MCF 10A (cell line): ENCODE measurements around the gene CAPN10. TPM values are rescaled to one million over a fixed set of nuclear protein-coding genes. Genes with fewer than 3 reads are reported as not detected.

Experiments used
- BruUV-seq: library from RNA; stranded (reverse); fragments of 400-500 nt; replicated peaks from 2 replicates; lab custom pipeline; 2021; lab: Mats Ljungman, UMichigan
- CTCF ChIA-PET: fragments of 300-600 bp; sonication (Branson Sonifier 250); formaldehyde crosslinking; extraction: SDS; loops from one replicate; lab custom pipeline; 2021; ENCODE audit warnings: antibody characterized with exemption, inconsistent platforms; lab: Yijun Ruan, JAX
- POLR2A ChIA-PET: fragments of 300-600, 350-650 bp; sonication (Branson Sonifier 250); formaldehyde crosslinking; extraction: SDS; loops from one replicate; lab custom pipeline; 2020; ENCODE audit warnings: antibody characterized with exemption, inconsistent platforms; lab: Yijun Ruan, JAX
- DNase-seq: peaks from one replicate; pipeline ENCODE4 v3.0.0-alpha.2; 2018; ENCODE audit not compliant: unreplicated experiment
- H3K27ac Mint-ChIP-seq: one replicate; pipeline ENCODE4 v1.8.0; 2022; ENCODE audit warnings: mild to moderate bottlenecking, low read depth, mixed read lengths; ENCODE audit not compliant: unreplicated experiment
- H3K27me3 Mint-ChIP-seq: one replicate; pipeline ENCODE4 v1.8.0; 2022; ENCODE audit warnings: mixed read lengths; ENCODE audit not compliant: insufficient read depth, unreplicated experiment
- H3K36me3 Mint-ChIP-seq: one replicate; pipeline ENCODE4 v1.8.0; 2022; ENCODE audit warnings: mild to moderate bottlenecking, moderate library complexity, mixed read lengths; ENCODE audit not compliant: insufficient read depth, unreplicated experiment
- H3K4me1 Mint-ChIP-seq: one replicate; pipeline ENCODE4 v1.8.0; 2022; ENCODE audit warnings: mixed read lengths; ENCODE audit not compliant: insufficient read depth, unreplicated experiment
- H3K4me3 Mint-ChIP-seq: one replicate; pipeline ENCODE4 v1.8.0; 2022; ENCODE audit warnings: mild to moderate bottlenecking, moderate library complexity, mixed read lengths; ENCODE audit not compliant: unreplicated experiment
- H3K9me3 Mint-ChIP-seq: one replicate; pipeline ENCODE4 v1.8.0; 2022; ENCODE audit warnings: mixed read lengths; ENCODE audit not compliant: unreplicated experiment
- intact Hi-C: fragments of 100-400 bp; cut with micrococcal nuclease; formaldehyde crosslinking; loops from 2 replicates; pipeline ENCODE4 v1.14.1; 2022
- total RNA-seq: library from RNA; stranded (reverse); gene quantifications from 2 replicates; pipeline ENCODE4 v1.2.3, GENCODE V29; 2022
- TF ChIP-seq, protein P1 (sequence below): fragments of 200-600 bp; IDR thresholded peaks from one replicate; pipeline ENCODE4 v1.8.0; 2022; ENCODE audit warnings: antibody characterized with exemption, mild to moderate bottlenecking; ENCODE audit not compliant: unreplicated experiment

The CAPN10 gene
- total RNA-seq, 1 experiment from 2014 or later = 27.6 TPM

- intact Hi-C loops = loop anchor here (5.0 kb wide), 1 partner anchor 57 kb away; no protein-coding TSS in a partner anchor
- TSS peak; percentile 47 for BruUV-seq
- Mint-ChIP-seq H3K36me3 (peaks cover 4% of the 10 kb centered on the region), H3K4me1 (peaks cover 25% of the 10 kb centered on the region), H3K4me3 (peak overlapping the region; percentile 78), H3K9me3 (no peaks in the 10 kb centered on the region), H3K27ac (no peak overlapping the region), H3K27me3 (no peaks in the 10 kb centered on the region)
- ChIA-PET POLR2A (interaction anchor here (0.7 to 2.1 kb wide), 6 partner anchors 9 to 271 kb away, joined by 3 to 48 read pairs (median 8); partner anchors contain the start of genes CAPN10 and DUSP28), CTCF (interaction anchor here (0.5 to 1.2 kb wide), 3 partner anchors 10 to 282 kb away, joined by 3 to 6 read pairs (median 4); no protein-coding TSS in a partner anchor)
- TF ChIP-seq, protein P1, sequence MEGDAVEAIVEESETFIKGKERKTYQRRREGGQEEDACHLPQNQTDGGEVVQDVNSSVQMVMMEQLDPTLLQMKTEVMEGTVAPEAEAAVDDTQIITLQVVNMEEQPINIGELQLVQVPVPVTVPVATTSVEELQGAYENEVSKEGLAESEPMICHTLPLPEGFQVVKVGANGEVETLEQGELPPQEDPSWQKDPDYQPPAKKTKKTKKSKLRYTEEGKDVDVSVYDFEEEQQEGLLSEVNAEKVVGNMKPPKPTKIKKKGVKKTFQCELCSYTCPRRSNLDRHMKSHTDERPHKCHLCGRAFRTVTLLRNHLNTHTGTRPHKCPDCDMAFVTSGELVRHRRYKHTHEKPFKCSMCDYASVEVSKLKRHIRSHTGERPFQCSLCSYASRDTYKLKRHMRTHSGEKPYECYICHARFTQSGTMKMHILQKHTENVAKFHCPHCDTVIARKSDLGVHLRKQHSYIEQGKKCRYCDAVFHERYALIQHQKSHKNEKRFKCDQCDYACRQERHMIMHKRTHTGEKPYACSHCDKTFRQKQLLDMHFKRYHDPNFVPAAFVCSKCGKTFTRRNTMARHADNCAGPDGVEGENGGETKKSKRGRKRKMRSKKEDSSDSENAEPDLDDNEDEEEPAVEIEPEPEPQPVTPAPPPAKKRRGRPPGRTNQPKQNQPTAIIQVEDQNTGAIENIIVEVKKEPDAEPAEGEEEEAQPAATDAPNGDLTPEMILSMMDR = no peak
- no peak for DNase-seq
These were observed 17.0 kb upstream of the CAPN10 start for GRCh38 chr2:240569523-240569997.

DNA sequence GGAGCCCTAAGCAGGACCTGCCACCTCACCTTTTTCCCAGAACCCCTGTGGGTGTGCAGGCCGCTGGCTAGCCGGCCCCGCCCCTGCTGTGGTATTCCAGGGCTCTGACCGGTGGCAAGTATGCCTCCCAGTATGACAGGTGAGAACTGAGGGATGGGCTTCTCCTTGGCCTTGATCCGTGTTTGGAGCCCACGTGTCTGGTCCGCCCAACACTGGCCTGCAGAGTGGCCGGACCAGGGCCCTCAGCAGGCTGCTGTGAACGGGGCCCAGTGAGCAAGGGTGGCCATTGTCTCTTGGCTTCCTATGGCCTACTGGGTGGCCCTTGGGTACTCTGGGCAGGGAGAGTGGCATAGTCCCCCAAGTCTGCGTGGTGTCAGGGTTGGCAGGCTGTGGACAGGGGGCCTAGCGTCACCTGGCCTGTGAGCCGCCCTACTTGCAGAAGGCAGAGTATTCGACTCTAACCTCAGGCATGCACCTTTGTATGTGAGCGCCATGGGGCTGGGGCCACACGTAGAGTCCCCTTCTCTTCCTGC, 16.5 kb upstream of the CAPN10 start:
- intact Hi-C loops = loop anchor here (5.0 kb wide), 1 partner anchor 58 kb away; no protein-coding TSS in a partner anchor
- Mint-ChIP-seq H3K4me1 (peaks cover 20% of the 10 kb centered on the region), H3K27me3 (no peaks in the 10 kb centered on the region), H3K9me3 (no peaks in the 10 kb centered on the region), H3K27ac (no peak overlapping the region), H3K36me3 (peaks cover 4% of the 10 kb centered on the region), H3K4me3 (peak overlapping the region; percentile 78)
- CTCF ChIA-PET = no interaction called here
- no TSS peak for BruUV-seq
- POLR2A ChIA-PET = interaction anchor here (2.1 kb wide), 2 partner anchors 9 kb away, joined by 21 to 48 read pairs; partner anchors contain the start of gene DUSP28
- TF ChIP-seq, protein P1 = no peak
- DNase-seq = no peak

DNA sequence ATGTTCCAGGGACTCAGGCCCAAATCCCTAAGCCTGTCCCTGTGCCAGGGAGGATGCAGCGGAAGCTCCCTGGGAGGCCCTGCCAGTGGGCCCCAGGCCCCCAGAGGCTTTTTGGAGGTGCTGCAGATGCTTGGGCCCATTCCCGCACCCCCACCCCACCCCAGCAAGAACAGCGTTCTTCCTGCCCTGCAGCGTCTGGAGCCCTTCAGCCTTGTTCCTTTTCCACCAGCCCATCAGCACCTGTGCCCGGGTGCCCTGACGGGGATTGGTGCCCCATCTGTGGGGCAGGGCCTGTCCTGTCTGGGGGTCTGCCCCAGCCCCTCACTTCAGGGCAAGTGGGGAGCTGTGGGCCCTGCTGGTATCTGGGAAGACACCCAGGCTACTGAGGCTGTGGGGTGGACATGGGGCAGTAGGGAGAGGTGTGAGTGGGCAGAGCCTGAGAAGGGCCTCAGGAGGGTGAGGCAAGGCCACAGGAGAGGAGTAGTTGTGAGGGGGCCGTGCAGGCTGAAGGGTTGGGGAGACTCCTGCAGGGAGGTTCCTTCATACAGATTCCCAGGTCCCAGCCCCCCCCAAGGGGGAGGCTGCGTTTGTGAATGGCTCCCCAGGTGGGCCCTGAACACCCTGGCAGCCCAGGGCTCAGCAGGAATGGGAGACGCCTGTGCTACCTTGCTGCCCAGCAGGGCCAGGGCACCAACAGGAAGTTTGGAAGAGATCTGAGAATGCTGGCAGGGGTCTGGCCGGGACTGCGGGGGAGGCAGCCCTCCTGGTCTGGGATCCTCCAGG, 15.8 kb upstream of the CAPN10 start:
- intact Hi-C loops = no loop called here
- H3K27me3 Mint-ChIP-seq = no peaks in the 10 kb centered on the region
- no peak for DNase-seq
- TF ChIP-seq, protein P1 = no peak
- no TSS peak for BruUV-seq
- peaks cover 14% of the 10 kb centered on the region for H3K4me1 Mint-ChIP-seq
- H3K4me3 Mint-ChIP-seq = no peak overlapping the region
- H3K27ac Mint-ChIP-seq = no peak overlapping the region
- ChIA-PET CTCF (no interaction called here), POLR2A (no interaction called here)
- H3K9me3 Mint-ChIP-seq = no peaks in the 10 kb centered on the region
- H3K36me3 Mint-ChIP-seq = peaks cover 7% of the 10 kb centered on the region

DNA sequence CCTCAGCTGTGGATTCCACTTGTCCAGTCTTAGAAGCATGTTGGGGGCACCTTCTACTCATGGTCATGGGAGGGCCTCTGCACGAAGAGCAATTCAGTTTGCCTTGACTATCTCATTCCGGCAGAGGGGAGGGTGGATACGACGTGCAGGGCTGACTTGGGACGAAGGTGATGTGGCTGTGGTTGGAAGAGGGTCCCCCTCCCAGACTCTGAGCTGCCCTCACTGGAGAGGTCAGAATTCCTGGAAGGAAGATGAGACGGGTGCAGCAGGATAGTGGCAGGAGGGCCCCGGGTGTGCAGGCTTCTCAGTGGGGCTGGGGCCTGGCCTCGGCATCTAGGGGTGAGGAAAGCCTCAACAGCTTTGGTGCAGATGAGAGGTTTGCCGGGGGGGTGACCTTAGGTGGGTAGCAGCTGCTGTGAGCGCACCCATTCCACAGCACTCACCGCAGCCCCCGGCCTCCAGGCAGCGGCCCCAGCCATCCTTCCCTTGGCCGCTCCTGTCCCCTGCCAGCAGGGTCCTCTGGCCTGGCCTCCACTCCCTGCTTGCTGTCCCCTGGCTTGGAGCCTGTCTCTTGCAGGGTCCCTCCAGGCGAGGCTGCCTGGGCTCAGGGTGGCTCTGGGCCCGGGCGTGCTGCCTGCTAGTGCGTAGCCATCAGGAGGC, 15.1 kb upstream of the CAPN10 start:
- no peak overlapping the region for H3K27ac Mint-ChIP-seq
- no peaks in the 10 kb centered on the region for H3K9me3 Mint-ChIP-seq
- no peak for DNase-seq
- TF ChIP-seq, protein P1 = no peak
- H3K4me3 Mint-ChIP-seq = no peak overlapping the region
- H3K36me3 Mint-ChIP-seq = peaks cover 12% of the 10 kb centered on the region
- ChIA-PET POLR2A (no interaction called here), CTCF (no interaction called here)
- BruUV-seq = no TSS peak
- intact Hi-C loops = no loop called here
- H3K27me3 Mint-ChIP-seq = no peaks in the 10 kb centered on the region
- peaks cover 14% of the 10 kb centered on the region for H3K4me1 Mint-ChIP-seq
